GM19328 (cell line): Measurements from ENCODE around the gene YDJC.
"Not testable (repeated sequence)": the region's sequence is repeated elsewhere in the genome, so short reads cannot be mapped to it uniquely, and the experiment has no call there.

Experiments
- ATAC-seq: cut with Tn5 transposase; IDR thresholded peaks from one replicate; pipeline ENCODE4 v1.9.1; 2021; ENCODE audit warnings: mild to moderate bottlenecking, moderate library complexity; ENCODE audit not compliant: unreplicated experiment

Gene YDJC

DNA sequence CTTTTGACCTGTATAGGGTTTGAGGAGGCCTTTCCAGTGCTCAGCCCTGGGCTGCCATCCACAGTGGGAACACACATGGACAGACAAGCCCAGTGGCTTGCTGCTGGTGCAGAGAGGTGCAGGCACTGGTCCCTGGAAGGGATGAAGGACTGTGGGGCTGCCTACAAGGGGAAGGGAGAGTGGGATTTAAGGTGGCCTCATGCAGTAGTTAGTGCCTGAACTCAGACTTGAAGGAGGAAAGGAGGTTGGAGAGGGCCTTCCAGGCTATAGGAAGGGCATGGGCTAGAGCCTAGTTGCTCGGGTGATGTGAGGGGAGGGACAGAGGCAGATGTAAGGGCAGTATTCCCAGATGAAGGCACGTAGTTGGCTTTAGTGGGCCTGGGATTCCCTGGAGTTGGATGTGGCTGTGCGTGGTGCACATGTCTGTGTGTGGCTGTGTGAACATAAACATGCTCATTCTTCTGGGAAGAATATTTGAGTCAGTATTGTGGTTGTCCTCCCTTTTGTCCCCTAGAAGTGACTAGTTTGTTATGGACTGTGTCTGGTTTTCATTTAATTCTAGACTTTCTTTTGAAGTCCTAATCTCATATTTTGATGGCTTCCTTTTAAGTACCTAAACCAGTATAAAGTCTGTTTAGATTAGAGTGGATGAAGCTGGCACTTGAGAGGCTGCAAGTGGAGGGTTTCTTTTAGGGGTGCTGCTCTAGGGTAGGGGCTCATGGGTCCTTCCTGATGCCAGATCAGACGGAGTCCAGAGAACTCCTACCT lies 18.4 kb downstream of the YDJC start:
- no peak for ATAC-seq

DNA sequence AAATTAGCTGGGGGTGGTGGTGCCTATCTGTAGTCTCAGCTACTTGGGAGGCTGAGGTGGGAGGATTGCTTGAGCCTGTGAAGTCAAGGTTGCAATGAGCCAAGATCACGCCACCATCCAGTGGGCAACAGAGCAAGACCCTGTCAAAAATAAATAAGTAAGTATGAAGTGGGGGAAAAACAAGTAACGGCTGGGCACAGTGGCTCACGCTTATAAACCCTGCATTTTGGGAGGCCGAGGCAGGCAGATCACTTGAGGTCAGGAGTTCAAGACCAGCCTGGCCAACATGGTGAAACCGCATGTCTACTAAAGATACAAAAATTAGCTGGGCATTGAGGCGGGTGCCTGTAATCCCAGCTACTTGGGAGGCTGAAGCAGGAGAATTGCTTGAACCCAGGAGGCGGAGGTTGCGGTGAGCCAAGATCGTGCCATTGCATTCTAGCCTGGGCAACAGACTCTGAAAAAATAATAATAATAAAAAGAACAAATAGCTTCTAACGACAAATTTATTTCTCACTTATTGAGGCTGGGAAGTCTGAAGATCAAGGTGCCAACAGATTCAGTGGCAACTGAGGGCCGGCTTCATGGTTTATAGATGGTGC lies 20.2 kb downstream of the YDJC start:
- ATAC-seq = not testable (repeated sequence)

DNA sequence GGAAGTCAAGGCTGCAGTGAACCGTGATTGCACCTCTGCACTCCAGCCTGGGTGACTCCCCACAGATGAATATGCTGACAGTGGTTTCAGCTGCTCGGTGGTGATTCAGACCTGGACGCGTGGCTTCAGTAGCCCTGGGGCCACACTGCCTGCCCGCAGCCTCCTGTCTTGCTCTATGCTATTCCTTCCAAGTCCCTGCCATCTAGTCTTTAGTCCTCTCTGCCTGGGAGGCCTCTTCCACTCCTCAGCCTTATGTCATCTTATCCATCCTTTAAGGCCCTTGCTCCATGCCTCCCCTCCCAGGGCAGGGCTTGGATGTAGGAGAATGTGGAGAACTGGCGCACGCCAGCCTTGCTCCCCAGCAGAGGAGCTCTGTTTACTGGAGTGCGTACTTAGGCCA lies 23.0 kb downstream of the YDJC start:
- ATAC-seq = no peak

DNA sequence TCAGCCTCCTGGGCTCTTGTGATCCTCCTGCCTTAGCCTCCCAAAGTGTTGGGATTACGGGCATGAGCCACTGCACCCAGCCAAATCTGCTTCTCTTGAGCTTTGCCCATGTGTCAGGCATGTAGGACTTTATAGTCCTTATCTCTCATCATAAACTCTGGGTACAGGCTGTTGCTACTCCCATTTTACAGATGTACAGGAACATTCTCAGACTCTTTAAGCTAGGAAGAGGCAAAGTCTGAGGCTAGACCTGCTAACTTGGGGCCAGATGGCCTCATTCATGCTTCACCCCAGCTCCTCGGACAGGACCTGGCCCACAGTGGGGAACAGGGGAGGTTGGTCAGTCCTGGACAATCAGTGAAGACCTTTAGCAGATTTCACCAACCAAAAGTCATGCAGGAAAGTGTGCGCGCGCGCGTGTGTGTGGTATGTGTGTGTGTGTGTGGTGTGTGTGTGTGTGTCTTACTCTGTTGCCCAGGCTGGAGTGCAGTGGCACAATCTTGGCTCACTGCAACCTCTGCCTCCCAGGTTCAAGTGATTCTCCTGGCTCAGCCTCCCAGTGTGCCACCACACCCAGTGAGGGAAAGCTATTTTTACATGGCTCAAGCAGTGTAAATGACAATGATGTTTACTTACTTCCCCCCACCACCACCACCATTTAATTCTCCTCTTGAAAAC lies 23.8 kb downstream of the YDJC start:
- no peak for ATAC-seq

DNA sequence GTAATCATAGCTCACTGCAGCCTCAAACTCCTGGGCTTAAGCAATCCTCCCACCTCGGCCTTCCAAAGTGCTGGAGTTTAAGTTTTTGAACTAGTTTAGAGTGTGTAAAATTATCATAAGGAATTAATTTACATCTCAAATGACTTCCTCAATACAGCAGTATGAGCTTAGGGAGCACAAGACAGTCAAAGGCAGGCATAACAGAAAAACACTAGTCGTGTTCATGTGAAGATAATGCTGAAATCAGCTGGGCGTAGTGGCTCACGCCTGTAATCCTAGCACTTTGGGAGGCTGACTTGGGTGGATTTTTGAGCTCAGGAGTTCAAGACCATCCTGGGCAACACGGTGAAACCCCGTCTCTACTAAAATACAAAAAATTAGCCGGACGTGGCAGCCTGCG lies 25.8 kb downstream of the YDJC start:
- no peak for ATAC-seq

DNA sequence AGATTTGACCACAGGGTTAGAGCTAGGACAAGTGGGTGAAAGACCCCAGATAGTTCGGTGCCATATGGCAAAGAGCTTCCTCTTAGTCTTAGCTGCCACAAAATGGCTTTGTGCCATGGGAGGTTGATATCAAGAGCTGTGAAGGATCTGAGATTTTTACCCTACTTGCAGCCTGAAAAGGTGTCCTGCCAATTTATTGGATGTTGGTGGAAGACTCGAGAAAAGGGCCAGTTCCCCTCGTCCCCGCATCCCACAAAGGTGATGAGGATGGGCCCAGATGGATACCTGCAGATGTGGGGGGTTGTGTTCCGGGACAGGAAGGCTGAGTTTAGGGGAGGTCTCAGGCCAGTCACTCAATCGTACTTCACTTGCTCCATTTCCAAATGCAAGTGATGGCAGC lies 27.2 kb downstream of the YDJC start:
- no peak for ATAC-seq

DNA sequence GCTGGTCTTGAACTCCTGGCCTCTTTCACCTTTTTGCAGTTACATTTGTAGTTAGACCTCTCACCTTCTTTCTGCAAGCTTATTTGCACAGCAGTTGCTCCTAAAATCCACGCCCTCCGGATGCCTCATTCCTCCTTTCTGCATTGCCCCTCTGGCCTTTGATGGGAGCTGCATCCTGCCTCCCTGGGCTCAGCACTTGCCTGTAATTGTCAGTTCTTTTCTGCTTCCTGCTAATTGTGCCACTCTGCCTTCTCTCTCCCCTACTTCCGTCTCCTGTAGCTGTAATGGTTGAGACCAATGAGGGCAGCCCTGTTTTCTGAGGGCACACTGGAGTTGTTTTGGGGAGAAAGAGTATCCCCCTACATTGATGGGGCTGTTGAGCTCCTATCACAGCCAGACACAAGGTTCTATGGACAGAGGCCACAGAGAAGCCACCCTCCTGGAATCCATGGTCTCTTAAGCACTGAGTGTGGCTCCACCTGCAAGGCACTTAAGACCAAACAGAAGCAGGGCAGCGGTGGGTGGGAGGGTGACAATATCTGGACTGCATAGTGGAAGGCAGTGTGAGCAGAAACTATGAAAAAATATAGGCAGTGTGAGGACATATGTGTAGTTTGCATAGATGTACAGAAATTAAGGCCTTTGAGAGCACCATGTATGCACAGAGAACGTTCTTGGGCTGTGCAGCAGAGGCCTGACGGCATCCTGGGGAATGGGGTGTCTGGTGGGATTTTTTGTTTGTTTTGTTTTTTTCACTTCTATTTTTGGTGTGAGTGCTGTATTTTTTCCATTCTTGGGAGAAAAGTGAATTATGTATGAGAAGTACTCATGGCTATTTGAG lies 30.5 kb downstream of the YDJC start:
- no peak for ATAC-seq

DNA sequence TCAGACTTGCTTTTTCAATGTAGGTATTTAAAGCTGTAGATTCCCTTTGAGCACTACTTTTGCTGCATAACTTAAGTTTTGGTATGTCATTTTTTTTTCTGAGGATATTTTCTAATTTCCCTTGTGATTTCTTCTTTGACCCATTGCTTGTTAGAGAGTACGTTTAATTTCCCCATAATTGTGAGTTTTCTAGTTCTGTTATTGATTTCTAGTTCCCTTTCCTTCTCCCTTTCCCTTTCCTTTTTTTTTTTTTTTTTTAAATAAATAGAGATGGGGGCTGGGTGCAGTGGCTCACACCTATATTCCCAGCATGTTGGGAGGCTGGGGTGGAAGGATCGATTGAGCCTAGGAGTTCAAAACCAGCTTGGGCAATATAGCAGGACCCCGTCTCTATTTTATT lies 31.5 kb downstream of the YDJC start:
- ATAC-seq = no peak

DNA sequence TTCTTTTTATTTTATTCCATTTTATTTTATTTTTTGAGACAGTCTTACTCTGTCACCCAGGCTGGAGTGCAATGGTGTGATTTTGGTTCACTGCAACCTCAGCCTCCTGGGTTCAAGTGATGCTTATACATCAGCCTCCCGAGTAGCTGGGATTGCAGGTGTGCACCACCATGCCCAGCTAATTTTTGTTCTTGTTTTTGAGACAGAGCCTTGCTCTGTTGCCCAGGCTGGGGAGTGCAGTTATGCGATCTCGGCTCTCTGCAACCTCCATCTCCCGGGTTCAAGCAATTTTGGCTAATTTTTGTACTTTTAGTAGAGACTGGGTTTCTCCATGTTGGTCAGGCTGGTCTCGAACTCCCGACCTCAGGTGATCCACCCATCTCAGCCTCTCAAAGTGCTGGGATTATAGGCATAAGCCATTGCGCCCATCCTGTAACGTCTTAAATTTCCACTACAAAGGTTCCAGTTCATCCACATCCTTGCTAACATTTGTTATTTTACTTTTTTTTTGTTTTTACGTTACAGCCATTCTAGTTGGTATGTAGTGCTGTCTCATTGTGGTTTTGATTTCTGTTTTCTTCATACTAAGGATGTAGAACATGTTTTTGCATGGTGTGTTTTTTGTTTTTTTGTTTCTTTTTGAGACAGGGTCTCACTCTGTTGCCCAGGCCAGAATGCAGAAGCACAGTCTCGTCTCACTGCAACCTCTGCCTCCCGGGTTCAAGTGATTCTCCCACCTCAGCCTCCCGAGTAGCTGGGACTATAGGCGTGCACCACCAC lies 33.3 kb downstream of the YDJC start:
- ATAC-seq = not testable (repeated sequence)

DNA sequence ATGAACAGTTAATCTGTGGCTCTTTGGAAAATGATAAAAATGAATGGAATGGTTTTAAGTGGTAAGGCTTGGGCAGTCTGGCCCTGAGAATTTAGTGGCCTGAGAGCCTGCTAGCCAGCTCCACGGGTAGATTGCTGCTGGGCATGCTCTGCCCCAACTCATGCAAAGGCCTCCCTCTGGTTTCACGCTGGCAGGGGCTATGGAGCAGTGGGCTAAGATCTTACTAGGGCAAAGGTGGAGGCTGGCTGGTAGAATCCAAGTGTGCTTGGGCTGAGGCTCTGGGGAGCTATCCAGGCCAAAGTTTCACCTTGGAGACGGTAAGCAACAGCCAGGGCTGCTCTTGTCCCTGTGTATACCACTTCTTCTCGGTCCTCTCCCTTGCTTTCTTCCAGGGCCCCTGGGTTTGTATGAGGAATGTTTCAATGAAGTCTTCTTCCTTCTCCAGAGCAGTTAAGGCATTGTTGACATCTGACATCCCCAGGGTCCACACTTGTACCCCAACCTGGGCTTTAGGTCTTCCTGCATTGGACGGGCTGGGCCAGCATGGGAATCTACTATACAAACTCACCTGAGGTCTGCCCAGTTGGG lies 34.9 kb downstream of the YDJC start:
- ATAC-seq = no peak

DNA sequence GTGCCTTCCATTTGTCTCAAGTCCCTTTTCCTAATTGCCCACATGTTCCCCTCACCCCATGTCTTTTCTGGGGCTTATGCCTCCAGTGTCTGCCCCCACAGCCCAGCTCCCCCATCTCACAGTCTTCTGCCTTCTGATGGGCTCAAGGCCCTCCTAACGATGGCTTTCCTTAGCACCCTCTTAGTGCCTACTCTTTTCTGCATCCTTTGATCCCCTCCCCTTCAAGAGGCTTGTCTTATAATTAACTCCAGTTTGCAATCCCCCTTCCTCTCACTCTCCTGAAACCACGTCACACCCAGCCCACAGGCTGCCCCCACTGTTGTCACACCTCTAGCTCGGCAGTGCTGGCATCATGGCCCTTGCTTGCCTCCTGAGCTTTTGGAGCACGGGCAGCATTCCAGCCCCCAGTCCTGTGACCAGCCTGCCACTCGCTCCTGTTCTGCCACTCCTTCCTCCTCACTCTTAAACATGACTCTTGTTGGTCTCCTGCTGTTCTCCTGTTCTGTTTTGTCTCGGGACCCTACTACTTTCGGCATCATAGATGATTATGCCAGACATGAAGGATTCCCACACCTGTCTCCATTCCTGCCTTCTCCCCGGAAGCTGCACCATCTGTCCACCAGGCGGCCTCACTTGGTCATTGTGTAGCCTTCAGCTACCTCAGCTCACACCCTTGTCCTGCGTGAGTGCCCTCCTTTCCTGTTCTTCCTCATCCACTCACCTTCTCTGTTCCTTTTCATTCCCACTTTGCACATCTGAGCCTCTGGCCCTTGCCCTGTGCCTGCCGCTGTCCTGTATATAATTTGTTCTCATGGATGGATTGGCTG lies 36.2 kb downstream of the YDJC start:
- no peak for ATAC-seq

DNA sequence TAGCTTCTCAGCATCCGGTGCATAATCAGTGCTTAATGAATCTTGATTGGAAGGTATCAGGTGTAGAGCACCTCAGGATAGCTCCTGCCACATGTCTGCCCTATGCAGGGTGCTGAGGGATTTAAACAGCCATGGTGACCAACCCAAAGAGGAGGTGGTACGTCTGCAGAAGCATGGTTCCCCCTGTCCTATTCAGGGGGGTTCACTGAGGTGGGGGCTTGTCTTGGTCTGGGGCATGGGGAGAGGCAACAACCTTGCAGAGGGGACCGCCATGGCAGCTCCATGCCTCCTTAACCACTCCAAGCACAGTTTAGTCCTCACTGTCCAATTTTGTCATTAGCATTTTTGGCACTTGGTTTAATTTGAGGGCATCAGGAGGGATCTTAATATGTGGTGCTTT lies 37.4 kb downstream of the YDJC start:
- no peak for ATAC-seq

DNA sequence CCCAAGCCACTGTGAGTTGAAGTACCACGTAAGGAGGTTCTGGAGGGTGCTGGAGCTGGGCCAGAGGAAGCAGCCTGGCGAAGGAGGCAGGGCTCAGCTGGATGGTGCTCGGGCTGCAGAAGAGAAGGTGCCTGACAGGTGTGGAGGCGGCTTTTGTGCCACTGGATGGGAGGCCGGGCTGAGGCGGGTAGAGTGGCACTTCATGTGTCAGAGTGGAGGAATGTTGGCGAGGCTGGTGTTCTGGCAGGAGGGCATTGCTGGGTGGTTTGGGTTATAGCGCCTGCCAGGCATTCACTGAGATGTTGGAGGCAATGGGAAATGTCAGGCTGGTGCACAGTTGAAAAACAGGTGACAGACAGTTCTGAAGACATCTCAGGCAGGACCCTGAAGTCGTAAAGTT lies 38.1 kb downstream of the YDJC start:
- no peak for ATAC-seq

DNA sequence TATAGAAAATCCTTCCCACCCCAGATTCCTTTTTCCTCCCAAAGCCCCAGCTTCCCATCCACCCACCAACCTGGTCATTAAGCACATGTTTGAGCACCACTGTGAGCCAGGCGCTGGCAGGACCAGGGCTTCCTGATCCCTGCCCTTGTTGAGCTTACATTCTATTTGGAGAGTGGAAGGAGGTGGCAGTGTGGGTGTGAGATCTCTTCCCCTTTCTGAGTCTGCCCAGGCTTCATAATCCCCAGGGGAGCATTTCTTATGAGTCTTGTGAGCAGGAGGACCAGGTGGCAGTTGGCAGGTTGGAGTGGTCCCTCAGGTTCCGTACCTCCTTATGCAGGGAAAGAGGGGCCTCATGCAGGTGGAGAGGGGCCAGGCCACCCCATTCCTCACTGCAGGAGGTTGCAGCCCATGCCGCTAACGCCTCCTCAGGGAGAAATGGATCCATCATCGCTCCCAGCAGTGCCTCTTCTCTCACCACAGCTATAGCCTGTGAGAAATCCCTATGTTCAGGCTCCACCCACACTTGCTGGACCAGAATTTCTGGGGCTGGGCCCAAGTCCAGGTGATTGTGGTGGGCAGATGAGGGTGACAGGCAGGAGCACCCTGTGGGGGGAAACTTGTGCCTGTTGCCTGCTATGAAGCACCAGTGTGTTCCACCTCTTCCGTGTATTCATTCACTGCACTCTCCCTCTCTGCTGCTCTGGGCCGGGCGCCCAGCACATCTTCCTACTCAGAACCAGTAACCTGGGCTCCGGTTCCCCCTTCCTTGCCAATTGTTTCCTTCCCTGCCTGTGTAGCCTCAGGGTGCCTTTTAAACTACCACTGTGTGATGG lies 38.8 kb downstream of the YDJC start:
- no peak for ATAC-seq

DNA sequence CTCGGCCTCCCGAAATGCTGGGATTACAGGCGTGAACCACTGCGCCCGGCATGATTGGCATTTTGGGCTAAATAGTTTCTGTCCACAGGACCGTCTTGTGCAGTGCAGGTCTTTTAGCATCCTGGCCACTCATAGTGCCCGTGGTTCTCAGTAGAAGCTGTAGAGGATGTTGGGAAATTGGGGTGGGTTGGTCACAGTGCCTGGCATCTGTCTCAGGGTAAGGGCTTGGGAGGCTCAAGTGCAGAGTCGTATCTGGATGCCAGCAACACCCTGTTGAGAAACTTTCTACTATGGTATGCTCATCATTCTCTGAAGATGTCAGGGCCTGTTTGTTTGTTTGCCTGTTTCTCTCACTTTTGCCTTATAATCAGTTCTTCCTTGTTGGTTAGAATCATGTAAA lies 40.4 kb downstream of the YDJC start:
- no peak for ATAC-seq

DNA sequence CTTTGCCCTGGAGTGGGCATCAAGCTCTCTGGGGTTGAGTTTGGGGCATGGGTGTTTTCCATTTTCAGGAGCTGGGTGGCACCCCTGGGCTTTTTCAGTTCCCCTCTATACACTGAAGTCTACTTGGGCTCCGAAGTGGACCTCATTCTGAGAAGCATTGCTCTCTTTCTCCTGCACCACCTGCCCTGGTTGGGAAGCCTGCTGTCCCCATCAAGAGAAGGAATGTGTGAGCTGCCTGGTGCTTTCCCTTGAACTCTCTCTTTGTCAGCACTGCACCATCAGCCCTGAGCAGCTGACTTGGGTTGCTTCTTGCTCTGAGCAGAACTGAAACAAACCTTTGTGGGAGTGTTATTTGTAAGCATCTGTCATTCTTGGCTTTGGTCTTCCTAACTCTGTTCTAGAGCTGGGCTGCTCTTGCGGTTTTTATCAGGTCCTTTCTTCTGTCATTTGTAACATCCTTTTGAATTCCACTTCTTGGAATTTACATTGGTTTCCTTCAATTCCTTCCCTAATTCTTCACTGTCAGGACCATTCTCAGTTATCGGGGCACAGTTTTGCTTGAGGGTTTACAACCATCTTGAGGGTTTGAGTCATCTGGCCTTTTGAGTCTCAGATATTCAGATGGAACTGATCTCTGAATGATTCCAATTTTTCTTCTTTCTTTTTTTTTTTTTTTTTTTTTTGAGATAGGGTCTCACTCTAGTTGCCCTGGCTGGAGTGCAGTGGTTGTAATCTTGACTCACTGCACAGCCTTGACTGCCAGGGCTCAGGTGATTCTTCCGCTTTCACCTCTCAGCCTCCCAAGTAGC lies 41.8 kb downstream of the YDJC start:
- ATAC-seq = no peak

DNA sequence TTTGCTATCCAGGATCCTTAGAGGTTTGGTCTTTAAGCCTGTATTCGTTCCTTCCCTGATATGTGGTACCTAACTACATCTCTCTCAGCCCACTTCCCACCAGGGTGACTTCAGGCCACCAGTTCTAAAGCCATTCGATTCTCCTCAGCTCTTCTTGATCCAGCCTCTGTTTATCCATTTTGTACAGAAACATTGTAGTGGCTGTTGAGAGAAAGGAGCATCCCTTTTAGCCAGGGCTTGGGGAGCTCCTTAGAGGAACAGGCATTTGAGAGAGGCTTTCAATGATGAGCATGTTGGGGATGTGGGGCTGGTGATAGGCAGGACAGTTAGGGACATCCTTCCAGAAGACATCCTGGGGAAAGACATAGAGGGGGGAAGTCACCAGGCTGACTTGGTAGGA lies 44.4 kb downstream of the YDJC start:
- no peak for ATAC-seq
